ENCODE data around the gene CEP63. TPM values are rescaled to one million over a fixed set of nuclear protein-coding genes. Genes with fewer than 3 reads are reported as not detected.

CEP63 gene
- total RNA-seq, 3 donors from 2014 or later (not counting 1 experiment from before 2014, with no cell fraction given): 17.9 to 25.7 (median 19.5) TPM

- DNase-seq: no peak
- no peaks in the 10 kb centered on the region for H3K27me3 Mint-ChIP-seq (ENCODE audit: low read depth in 2 of 2)
- no peak for TF ChIP-seq CTCF (IDR thresholded peaks at IDR 0.05)
- H3K4me3 Mint-ChIP-seq: no peak overlapping the region
- Histone ChIP-seq H3K27ac (ENCODE audit: low read length) (no peak overlapping the region), H3K4me1 (ENCODE audit: control insufficient read depth, insufficient read depth, low read length) (no peaks in the 10 kb centered on the region), H3K27me3 (ENCODE audit: control insufficient read depth, insufficient read depth, low read length) (no peaks in the 10 kb centered on the region), H3K9me3 (ENCODE audit: control insufficient read depth, insufficient read depth, low read length) (no peaks in the 10 kb centered on the region), H3K36me3 (ENCODE audit: control insufficient read depth, insufficient read depth, low read length) (no peaks in the 10 kb centered on the region), H3K4me3 (ENCODE audit: low read length) (no peak overlapping the region)
- peaks cover 0 to 5% of the 10 kb centered on the region in 2 donors for H3K4me1 Mint-ChIP-seq
- H3K27ac Mint-ChIP-seq: no peak overlapping the region
- 92% methylated on average over 8 of the region's 8 CpGs for WGBS (ENCODE audit: insufficient coverage)
- intact Hi-C loops (cut with micrococcal nuclease): no loop called here
- no peaks in the 10 kb centered on the region for H3K36me3 Mint-ChIP-seq
- H3K9me3 Mint-ChIP-seq: no peaks in the 10 kb centered on the region
- ATAC-seq: no peak
These were observed 134.1 kb downstream of the CEP63 start for GRCh38 chr3:134619884-134620445.

DNA sequence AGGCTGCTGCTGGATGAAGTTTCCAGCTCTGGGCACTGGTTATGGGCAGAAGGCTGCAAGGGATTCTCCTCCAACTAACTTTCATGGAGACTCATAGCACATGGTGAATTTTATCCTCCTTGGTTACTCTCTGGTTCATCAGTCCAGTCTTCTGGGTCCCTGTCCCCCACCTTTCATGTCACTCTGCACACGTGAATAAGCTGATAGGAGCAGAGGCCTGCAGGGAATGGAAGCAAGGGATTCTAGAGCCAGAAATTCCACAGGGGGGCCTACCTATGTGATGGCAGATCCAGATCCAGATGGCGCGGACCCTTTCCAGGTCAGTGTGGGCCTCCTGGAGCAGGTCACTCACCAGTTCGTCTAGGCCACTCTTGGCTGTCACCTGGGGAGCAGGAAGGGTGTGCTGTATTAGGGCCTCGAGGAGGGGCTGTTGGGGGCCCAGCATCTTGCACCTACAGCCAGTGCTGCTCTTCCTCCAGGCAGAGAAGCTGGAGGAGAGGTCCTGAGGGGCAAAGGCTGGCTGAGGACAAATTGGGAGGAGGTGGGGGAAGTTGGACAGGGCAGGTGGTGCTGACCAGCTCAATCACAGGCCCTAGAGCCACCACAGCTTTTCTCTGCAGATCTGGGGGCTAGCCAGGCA is 134.7 kb downstream of the CEP63 start:
- peaks cover 0 to 5% of the 10 kb centered on the region in 2 donors for H3K4me1 Mint-ChIP-seq
- ATAC-seq (no peak), DNase-seq (no peak)
- no peak overlapping the region for H3K27ac Mint-ChIP-seq
- no peaks in the 10 kb centered on the region for H3K9me3 Mint-ChIP-seq
- no peak for TF ChIP-seq CTCF (IDR thresholded peaks at IDR 0.05)
- H3K36me3 ChIP-seq (ENCODE audit: control insufficient read depth, insufficient read depth, low read length): no peaks in the 10 kb centered on the region
- H3K4me3 ChIP-seq (ENCODE audit: low read length): no peak overlapping the region
- H3K27me3 ChIP-seq (ENCODE audit: control insufficient read depth, insufficient read depth, low read length): no peaks in the 10 kb centered on the region
- 83% methylated on average over 5 of the region's 5 CpGs for WGBS (ENCODE audit: insufficient coverage)
- H3K36me3 Mint-ChIP-seq: no peaks in the 10 kb centered on the region
- H3K27ac ChIP-seq (ENCODE audit: low read length): no peak overlapping the region
- no peak overlapping the region for H3K4me3 Mint-ChIP-seq
- no peaks in the 10 kb centered on the region for H3K9me3 ChIP-seq (ENCODE audit: control insufficient read depth, insufficient read depth, low read length)
- no peaks in the 10 kb centered on the region for H3K4me1 ChIP-seq (ENCODE audit: control insufficient read depth, insufficient read depth, low read length)
- intact Hi-C loops (cut with micrococcal nuclease): no loop called here
- H3K27me3 Mint-ChIP-seq (ENCODE audit: low read depth in 2 of 2): no peaks in the 10 kb centered on the region

- Mint-ChIP-seq H3K4me3 (no peak overlapping the region), H3K27me3 (ENCODE audit: low read depth in 2 of 2) (no peaks in the 10 kb centered on the region), H3K36me3 (no peaks in the 10 kb centered on the region), H3K27ac (no peak overlapping the region), H3K4me1 (peaks cover 0 to 5% of the 10 kb centered on the region in 2 donors), H3K9me3 (no peaks in the 10 kb centered on the region)
- intact Hi-C loops (cut with micrococcal nuclease): no loop called here
- no peak for DNase-seq
- no peak for ATAC-seq
- no peak overlapping the region for H3K4me3 ChIP-seq (ENCODE audit: low read length)
- H3K9me3 ChIP-seq (ENCODE audit: control insufficient read depth, insufficient read depth, low read length): no peaks in the 10 kb centered on the region
- WGBS (ENCODE audit: insufficient coverage): 40% methylated on average over 2 of the region's 3 CpGs
- TF ChIP-seq CTCF (IDR thresholded peaks at IDR 0.05): no peak
- no peaks in the 10 kb centered on the region for H3K4me1 ChIP-seq (ENCODE audit: control insufficient read depth, insufficient read depth, low read length)
- no peak overlapping the region for H3K27ac ChIP-seq (ENCODE audit: low read length)
- no peaks in the 10 kb centered on the region for H3K36me3 ChIP-seq (ENCODE audit: control insufficient read depth, insufficient read depth, low read length)
- H3K27me3 ChIP-seq (ENCODE audit: control insufficient read depth, insufficient read depth, low read length): no peaks in the 10 kb centered on the region
These were observed 136.0 kb downstream of the CEP63 start for GRCh38 chr3:134621854-134622253.

All from natural killer cell (primary cell).